C4-2B (cell line): ENCODE measurements around the gene MYO1D.

Experiments
- CTCF ChIP-seq: fragments of 450-650 bp; conservative IDR thresholded peaks from 2 replicates; pipeline ENCODE4 v1.5.1; 2017; ENCODE audit warnings: mild to moderate bottlenecking
- ZFX ChIP-seq: fragments of 450-650 bp; IDR thresholded peaks from 2 replicates; pipeline ENCODE4 v1.6.1; 2017

GRCh38 chr17:32920293-32920692 is 43.4 kb upstream of the MYO1D start:
- TF ChIP-seq CTCF, result no peak
- TF ChIP-seq ZFX, result no peak
